RPMI7951 (cell line): ENCODE results near the gene LMX1B. TPM values are rescaled to one million over a fixed set of nuclear protein-coding genes. Genes with fewer than 3 reads are reported as not detected.

ENCODE experiments used
- total RNA-seq: library from RNA; depleted of rRNA; stranded (reverse); fragments of >200 nt; shearing (Covaris generic); gene quantifications from 2 replicates; pipeline ENCODE4 v1.2.3, GENCODE V29; 2014; rRNA removed

The LMX1B gene
- total RNA-seq, 1 experiment from 2014 or later: not detected

Other genes starting within 250 kb of the LMX1B start
- gene ZBTB43, start 191.1 kb downstream of the LMX1B start, total RNA-seq: 3.8 and 4.1 TPM in 2 replicates
- gene ZBTB34, start 246.7 kb downstream of the LMX1B start, total RNA-seq: 2.6 and 4.0 TPM in 2 replicates